AG08396 (cell line): ENCODE measurements around the gene ZNF790.
"Not testable (repeated sequence)": the region's sequence is repeated elsewhere in the genome, so short reads cannot be mapped to it uniquely, and the experiment has no call there.

Experiments used
- DNase-seq: peaks from one replicate; pipeline ENCODE4 v3.0.0; 2012; ENCODE audit warnings: low spot score, mixed read lengths

ZNF790 gene

DNA sequence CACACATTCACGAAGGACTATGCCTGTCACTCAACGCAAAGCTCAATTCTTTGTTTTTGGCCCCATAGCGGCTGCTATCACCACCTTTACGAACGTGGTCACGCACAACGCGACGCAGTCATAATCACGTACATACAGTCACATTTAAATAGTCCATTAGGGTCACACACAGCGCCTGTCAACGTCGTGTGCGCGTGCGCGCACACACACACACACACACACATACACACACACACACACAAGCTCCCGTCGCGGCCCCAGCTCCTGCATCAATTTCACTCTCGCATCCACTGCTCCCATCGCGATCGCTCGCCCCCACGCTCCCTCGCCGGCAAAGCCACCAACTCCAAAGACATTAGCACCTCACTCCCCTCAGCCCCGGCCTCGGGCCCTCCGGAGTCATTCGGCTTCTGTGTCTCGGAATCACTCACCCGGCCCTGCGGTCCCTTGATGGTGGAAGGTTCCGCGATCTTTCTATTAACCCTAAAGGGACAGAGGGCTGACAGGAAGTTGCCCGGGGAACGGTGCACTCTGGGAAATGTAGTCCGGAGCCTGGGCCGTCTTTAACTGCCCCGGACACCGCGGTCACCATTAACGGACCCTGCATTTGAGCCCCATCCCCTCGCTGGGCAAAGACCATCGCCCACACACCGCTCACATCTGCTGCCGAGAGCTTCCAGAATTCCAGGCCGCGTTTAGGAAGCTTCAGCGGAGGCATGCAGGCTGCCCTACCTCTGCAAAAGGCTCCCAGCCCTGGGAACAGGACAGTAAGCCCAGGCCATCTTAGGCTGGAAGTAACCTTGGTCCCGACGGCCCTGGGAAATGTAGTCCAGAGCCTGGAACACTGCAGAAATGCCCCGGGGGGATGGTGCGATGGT lies at the start of gene ZNF790:
Gene ZNF790 (minus strand): TSS at position 482 of the 878 bp plus-strand sequence. CDS start 12,768 bp downstream, outside the sequence.
- peak; percentile 84 for DNase-seq

DNA sequence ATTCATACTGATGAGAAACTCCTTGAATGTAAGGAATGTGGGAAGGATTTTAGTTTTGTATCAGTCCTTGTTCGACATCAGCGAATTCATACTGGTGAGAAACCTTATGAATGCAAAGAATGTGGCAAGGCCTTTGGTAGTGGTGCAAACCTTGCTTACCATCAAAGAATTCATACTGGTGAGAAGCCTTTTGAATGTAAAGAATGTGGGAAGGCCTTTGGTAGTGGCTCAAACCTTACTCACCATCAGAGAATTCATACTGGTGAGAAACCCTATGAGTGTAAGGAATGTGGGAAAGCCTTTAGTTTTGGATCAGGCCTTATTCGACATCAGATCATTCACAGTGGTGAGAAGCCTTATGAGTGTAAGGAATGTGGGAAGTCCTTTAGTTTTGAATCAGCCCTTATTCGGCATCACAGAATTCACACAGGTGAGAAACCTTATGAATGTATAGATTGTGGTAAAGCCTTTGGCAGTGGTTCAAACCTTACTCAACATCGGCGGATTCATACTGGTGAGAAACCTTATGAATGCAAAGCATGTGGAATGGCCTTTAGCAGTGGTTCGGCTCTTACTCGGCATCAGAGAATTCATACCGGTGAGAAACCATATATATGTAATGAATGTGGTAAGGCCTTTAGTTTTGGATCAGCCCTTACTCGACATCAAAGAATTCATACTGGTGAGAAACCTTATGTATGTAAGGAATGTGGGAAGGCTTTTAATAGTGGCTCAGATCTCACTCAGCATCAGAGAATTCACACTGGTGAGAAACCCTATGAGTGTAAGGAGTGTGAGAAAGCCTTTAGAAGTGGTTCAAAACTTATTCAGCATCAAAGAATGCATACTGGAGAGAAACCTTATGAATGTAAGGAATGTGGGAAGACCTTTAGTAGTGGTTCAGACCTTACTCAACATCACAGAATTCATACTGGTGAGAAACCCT lies 39.1 kb upstream of the ZNF790 start:
- DNase-seq, result no peak

DNA sequence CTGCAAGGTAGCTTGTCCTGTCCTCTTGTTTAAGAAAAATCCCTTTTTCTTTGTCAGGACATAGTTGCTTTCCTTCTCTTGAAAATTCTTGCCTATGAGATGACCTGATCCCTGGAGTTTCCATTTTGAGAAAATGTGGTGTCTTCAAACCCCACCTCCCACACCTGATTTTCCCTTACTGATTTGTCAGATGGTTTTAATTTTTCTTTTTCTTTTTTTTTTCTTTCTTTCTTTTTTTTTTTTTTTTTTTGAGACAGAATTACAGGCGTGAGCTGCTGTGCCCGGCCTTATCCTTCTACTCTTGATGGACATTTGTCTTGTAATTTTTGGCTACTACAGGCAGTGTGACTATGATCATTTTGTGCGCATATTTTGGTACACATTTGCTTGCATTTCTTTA lies 13.7 kb upstream of the ZNF790 start:
- DNase-seq, result no peak

DNA sequence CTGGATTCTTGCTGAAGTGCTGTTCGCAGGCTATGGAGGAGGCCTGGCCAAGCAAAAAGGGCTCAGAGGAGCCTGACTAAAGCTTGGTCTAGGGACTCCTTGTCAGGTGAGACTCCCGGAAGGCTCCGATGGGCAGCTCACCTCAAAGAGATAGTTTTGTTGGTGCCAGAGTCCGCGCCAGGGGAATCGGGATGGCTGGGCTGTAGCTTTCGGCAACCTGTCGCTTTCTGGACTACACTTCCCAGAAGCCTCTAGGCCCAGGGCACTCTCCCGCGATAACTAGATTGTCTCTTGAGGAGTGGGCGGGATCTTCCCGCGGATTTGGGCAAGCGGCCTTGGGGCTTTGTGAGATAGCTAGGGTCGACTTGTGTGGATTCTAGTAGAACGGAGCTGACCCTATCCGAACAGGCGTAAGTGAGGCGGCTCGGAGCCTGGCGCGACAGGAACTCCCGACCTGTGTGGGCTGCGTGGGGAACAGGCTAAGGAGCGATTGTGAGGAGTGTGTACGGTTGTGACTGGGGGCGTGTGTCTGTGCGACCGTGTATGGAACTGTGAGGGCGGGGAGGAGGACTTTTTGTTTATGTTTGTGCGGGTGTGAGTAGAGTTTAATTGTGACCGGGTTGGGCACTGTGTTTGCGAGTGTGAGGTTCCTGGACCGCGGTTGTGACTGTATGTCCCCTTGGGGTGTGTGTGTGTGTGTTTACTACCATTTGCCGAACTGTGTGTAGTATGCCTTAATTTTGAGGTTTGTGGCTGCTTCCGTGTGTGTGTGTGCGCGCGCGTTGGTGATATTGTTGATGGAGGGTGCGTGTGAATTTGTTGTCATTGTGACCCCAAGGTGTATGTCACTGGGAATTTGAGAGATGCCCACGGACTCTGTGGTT lies 12.6 kb upstream of the ZNF790 start, which contains the start of gene ZNF345:
Gene ZNF345 (plus strand): TSS at position 318 of the 884 bp plus-strand sequence. CDS start 25,955 bp downstream, outside the sequence.
- peak; percentile 88 for DNase-seq

DNA sequence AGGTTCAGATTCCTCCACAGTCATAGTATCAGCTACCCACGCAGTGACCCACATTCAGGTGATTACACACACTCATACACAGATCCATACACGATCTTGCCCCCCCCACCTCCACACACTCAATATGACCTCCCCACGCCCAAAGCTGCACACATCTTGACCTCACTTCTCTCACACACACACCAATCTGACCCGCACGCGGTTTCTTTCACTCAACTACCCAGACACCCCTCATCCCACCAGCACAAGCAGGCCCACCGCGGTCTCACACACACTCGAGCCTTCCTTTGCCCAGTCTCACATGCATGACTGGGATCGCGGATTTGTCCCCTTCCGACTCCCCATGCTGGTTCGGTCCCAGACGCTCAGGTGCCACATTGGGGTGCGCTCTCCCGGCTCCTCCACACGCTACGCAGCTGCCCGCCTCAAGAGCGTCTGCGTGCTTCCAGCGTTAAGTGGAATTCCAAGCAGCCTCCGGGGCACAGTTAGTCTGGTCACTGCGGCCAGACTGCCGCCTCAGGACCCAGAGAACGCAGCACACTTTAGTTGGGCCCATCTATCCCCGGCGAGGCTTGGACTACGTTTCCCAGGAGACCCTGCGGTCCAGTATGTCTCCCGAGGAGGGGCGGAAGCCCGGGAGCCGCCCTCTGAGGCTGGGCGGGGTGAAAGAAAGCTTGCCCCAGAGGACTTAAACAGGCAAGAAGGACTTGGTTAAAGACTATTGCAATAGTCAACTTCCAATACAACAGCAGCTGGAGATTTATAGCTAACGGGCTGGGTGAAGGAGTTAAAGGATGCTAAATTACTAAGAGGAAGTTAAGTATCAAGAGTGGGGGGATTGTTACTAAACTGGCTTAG lies 11.7 kb upstream of the ZNF790 start:
- peak; percentile 89 for DNase-seq

DNA sequence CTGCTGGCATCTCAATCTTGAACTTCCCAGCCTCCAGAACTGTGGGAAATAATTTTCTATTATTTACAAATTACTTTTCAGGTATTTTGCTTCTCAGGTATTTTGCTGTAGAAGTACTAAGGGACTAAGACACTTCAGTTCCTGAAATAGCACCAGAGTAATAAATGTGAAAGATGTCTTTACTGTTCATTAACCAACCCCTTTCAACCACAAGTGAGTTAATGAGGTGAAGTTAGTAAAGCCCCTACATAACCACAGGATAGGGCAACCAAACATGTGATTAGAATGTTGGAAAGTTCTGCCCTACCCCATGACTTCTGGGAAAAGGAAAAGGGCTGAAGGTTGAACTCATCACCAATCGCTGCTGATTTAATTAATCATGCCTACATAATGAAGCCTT lies 9.8 kb upstream of the ZNF790 start:
- DNase-seq, result no peak

DNA sequence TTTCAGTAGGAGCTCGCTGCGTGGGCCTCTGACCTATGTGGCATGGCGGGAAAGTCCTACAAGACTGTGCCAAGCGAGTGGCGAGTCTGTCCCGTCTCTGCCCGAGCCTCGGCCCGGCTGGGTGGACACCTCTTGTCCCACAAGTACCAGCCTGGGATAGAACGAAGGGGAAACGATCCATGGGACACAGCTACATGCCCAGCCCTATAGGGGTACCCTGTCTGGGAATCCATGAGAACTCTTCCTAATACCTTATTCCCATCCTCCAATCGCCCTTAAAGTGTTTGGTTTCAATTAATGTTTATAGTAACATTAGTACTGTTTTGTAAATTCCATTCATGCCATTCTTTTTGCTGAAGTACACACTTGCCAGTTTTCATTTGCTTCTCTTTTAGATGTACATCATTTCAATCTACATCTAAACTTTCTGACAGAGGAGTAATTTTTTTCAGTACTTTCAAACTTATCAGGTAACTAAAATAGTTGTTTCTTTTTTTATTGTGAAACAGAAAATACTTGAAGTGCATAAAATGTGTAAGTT lies 667 bp upstream of the ZNF790 start:
- peak; percentile 12 for DNase-seq

DNA sequence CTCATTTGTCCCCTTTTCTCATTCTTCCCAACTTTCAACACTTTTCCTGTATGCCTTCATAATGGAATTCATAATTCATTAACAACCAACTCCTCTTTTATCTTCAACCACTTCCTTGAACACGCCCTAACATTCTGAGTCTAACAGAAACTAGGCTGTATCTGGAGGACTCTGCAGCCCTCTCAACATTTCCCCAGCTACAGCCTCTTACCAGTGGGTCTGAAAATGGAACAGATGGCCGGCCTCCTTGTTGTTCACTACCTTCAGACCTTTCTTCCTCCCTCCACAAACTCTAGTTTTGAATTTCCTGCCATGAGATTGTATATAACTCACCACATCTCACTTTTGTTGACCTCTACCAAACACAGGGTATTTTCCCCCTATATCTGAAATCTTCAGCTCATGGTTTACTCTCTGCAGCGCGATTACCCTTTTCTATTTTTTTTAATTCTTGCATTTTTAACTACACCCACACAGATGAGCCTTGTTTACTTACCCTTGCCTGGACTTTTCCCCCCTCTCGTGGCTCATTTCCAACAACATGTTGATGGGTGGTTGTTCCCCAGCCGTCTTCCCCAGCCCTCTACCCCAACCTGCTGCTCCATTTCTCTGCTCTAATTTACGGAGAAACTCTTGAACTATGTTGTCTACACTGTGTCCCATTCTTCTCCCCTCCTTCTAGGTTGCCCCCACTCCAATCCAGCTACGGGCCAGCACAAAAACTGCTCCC lies 846 bp downstream of the ZNF790 start:
- DNase-seq, result peak; percentile 9

DNA sequence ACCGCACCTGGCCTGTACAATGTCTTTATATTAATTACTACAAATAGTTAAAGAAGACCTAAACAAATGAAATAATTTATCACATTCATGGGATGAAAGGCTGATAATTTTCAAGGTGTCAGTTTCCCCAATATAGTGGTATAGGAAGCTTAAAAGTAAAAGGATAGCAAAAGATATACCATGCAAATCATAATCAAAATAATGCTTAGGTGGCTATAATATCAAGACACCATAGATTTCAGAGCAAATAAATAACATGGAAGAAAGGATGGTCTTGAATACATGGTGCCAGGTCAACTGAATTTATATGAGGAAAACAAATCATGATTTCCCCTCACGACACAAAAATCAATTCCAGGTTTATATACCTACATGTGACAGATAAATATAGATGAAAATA lies 4.8 kb downstream of the ZNF790 start:
- DNase-seq, result no peak

DNA sequence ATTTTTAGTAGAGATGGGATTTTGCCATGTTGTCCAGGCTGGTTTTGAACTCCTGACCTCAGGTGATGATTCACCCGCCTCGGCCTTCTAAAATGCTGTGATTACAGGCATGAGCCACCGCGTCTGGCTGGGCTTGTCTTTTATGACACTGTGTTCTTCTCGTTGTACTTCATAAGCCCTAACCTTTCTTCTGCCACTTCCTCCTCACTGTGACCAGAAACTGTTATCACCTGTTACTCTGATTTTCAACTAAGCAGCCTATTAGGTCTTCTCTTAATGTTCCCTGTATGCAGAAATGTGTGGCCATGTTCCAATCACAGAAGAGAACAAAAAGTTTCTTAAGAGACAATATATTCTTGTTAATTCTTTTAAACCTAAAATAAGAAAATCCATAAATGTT lies 16.4 kb downstream of the ZNF790 start:
- no peak for DNase-seq

DNA sequence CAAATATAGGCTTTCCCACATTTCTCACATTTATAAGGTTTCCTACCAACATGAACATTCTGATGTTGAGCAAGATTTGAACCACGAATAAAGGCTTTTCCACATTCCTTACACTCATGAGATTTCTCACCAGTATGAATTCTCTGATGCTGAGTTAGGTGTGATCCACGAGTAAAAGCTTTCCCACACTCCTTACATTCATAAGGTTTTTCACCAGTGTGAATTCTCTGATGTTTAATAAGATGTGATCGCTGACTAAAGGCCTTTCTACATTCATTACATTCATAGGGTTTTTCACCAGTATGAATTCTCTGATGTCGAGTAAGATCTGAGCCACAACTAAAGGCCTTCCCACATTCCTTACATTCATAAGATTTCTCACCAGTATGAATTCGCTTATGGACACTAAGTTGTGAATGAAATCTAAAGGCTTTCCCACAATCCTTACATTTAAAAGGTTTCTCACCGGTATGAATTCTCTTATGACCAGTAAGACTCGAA lies 19.0 kb downstream of the ZNF790 start:
- DNase-seq, result no peak

DNA sequence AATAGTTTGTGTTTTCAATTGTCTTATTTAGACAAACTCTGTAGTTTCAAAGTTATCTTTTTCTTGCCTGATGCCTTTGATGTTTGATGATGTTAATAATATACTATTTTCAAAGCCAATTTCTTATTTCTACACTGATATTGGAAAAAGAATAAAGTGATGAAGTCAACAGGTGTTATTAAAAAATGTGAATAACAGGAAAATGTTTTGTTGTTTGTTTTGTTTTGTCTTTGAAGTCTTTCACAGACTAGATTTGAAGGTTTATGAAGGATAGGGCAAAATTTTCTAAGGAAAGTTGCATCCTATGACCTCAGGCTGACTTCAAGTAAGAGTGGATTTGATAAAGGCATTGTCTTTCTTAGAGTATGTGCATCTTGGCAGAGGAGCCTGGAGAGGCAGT lies 31.2 kb downstream of the ZNF790 start:
- no peak for DNase-seq

DNA sequence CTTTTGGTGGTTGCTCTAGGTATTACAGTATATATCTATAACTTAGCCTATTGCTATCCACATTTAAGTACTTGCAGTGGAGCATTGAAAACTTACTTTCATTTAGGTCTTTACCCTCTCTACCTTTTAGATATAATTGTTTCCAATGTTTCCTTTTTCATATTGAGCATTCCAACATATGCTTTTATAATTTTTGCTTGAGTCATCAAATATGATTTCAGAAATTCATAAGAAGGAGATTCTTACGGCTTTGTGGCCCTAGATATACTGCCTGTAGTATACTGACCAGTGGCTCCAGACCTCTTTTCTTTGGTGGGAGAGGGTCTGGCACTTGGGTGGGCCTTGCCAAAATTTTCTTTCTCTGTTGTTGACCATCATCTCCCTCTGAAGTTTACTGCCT lies 32.8 kb downstream of the ZNF790 start:
- no peak for DNase-seq

DNA sequence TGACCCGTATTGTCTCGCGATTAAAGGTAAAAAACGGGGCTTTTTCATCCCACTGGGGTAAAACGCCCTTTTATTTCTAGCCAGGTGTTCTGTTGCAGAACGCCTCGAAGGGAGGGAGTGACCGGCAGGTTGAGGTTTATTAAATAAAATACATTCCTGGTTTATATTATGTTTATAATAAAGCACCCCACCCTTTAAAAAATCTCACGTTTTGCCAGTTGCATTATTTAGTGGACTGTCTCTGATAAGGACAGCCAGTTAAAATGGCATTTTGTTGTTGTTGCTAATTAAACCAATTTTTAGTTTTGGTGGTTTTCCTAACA lies 40.4 kb downstream of the ZNF790 start:
- DNase-seq, result no peak

DNA sequence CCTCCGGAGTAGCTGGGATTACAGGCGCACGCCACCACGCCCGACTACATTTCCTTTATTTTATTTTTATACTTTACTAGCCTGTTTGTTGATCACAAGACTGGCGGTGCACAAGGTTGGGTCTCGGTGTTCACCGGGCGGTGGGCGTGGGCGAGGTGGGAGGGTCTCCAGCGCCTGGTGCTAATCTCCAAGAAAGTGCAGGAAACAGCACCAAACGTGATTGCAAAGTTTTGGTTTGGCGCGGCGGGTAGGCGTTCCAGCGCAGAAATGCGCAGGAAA lies 41.5 kb downstream of the ZNF790 start:
- no peak for DNase-seq

DNA sequence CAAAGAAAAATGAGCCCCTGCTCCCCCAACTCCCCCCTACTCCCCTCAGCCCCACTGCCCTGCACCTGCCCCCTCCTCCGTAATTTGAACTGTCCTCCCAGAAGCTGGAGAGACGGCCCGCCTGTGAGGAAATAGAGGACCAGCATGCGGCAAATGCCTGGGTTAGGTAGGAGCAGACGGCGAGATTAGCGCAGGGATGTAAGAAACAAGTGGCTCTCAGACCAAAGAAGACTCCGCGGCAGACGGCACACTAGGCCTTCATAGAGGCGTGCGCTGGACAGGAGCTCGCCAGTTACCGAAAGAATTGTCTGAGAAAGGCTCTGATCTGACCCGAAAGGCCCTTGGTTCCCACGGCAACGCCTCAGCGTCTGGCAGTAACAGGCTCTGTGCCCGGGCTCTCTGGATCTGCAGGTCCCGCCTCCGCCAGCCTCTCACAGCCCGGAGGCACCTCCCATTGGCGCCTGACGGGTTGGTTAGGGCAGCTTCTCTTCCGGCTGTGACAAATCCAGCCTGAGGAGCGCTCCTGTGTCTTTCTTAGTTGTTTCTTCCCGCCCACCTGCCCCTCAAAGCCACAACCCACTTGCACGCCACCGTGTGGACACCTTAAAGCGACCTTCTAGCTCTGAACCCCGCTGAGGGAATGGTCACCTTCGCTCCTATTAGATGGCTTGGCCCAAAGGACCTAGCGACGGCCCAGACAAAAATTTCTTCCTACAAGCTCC lies 46.6 kb downstream of the ZNF790 start:
- not testable (repeated sequence) for DNase-seq

DNA sequence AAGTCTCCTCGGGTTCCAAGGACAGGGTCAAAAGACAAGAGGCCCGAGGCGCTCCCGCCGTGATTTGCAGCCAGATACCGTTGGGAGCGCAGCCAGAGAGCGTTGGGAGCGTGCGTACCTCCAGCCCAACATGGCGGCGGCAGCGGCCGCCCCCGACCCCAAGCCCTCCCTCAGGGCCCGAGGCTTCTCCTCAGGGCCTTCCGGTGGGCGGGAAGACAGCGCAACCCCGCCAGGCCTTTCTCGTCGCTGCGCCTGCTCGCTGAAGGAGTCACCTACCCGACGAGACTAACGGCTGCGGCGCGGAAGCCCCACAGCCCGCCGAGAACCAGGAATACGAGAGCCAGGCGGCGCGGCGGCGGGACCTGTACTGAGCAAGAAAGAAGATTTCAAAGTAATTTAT lies 62.4 kb downstream of the ZNF790 start:
- DNase-seq, result no peak

DNA sequence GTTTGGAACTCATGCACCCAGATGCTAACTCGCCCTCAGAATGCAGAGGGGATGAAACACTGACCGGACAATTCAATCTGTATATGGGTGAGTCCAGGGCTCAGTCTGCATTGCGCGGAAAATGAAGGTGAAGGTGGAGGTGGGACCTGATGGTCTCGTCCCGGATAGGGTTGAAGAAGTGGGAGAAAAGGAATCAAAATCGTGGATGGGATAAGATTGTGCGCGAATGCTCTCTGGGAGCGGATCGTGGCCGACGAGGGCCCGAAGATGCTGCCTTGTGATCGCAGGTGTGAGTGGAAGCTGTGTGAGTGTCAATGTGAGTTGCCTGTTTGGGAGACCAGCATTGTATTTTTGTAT lies 65.0 kb downstream of the ZNF790 start:
- DNase-seq, result no peak
